Peyer's patch (tissue), 4 donors: ENCODE results near the gene RFPL1.
"Not testable (repeated sequence)": the region's sequence is repeated elsewhere in the genome, so short reads cannot be mapped to it uniquely, and the experiment has no call there.

Experiments used
- POLR2A ChIP-seq, 2 donors: fragments of 450-650 bp; IDR thresholded peaks; one replicate each; pipeline ENCODE4 v1.5.1; 2017; ENCODE audit warnings: antibody characterized with exemption in 2 of 2, mild to moderate bottlenecking in 2 of 2, moderate library complexity in 2 of 2
- TF ChIP-seq, protein P1 (sequence below), 6 experiments: fragments of 450-650 bp in 4 of 6; fragments of 200-600 bp in 2 of 6; sonication (generic) in 1 of 6; IDR thresholded peaks; one replicate each; pipeline ENCODE4 v1.5.1; 2017 to 2019; ENCODE audit warnings: antibody characterized with exemption in 6 of 6, mild to moderate bottlenecking in 3 of 6, moderate library complexity in 1 of 6

DNA sequence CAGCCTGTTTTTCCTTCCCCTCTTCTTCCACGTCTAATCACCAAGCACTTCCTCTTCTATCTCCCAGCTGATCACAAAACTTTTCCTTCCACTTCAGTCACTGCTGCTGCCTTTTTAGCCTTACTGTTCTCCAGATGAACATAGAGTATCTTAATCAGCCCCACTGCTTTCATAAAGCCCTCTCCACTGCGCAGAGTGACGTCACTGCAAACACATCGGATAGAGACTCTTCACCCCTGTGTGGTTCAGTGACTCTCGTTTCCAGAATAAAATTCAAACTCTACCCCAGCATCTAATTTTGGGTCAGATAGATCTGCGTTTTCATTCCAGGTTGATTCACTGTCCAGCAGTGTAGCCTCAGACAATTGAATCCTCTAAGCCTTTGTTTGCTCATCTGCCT is 36.8 kb upstream of the RFPL1 start:
- TF ChIP-seq, protein P1, sequence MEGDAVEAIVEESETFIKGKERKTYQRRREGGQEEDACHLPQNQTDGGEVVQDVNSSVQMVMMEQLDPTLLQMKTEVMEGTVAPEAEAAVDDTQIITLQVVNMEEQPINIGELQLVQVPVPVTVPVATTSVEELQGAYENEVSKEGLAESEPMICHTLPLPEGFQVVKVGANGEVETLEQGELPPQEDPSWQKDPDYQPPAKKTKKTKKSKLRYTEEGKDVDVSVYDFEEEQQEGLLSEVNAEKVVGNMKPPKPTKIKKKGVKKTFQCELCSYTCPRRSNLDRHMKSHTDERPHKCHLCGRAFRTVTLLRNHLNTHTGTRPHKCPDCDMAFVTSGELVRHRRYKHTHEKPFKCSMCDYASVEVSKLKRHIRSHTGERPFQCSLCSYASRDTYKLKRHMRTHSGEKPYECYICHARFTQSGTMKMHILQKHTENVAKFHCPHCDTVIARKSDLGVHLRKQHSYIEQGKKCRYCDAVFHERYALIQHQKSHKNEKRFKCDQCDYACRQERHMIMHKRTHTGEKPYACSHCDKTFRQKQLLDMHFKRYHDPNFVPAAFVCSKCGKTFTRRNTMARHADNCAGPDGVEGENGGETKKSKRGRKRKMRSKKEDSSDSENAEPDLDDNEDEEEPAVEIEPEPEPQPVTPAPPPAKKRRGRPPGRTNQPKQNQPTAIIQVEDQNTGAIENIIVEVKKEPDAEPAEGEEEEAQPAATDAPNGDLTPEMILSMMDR (IDR thresholded peaks at IDR 0.05): not testable (repeated sequence)
- TF ChIP-seq POLR2A (IDR thresholded peaks at IDR 0.05): not testable (repeated sequence)
